ENCODE measurements around the gene MYB.

The MYB gene

DNA sequence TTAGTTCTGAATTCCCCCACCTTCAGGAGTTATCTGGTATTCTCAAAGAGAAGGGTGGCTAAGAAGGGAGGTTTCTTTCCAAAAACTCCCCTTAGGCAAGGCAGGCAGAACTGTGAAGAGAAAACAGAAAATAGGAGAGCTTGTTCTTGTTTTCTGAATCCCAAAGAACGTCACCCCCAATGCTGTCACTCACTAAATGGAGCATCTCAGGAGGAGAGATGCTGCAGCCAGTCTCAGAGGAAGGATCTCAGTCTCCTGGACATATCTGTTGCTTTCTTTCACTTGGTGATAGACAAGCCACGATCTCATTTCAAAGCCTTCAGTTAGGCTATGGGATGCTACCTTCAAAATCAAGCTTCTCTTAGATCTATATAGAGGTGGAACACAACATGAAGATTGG, 16.1 kb upstream of the MYB start:
- no peak for DNase-seq

DNA sequence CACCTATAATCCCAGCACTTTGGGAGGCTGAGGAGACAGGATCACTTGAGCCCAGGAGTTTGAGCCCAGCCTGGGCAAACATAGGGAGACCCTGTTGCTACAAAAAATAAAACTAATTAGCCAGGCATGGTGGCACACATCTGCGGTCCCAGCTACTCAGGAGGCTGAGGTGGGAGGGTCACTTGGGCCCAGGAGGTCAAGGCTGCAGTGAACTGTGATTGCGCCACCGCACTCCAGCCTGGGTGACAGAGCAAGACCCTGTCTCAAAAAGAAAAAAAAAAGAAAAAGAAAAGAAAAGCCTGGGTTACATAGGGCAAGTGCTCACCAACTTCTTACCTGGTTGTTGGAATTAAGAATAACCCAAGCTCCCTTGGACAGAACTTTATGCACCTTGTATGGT, 14.6 kb upstream of the MYB start:
- DNase-seq: no peak

DNA sequence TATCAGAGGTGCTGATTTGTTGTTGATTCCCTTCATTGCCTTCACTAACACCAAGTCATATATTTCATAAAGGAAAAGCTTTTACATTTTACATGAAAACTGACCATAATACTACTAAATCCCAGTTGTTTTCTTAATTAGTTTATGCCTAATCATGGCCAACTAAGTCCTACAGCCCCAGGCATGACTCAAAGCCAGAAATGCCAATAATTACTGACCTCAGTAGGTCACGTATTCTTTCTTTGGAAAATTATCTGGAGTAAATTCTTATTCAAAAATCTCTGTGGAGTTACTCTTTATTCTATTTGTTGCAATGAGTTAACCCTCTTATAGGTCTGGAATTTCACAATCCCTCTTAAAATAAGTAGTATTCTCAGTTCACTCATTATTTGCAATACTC, 13.5 kb upstream of the MYB start:
- no peak for DNase-seq

DNA sequence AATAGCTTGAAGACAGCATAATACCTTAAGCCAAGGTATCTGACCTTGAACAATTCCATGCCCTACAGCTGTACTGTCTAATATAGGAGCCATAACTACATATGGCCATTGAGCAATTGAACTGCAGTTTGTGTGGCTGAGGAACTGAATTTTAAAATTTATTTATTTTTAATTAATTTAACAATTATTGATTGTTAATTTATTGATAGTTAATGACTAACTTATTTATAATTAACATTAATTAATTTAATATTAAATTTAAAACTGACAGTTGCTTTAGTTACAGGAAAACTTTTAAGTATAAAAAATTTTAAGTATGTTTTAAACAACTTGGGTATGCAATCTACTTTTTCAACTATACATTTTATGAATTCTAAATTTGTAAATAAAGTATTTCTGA, 12.3 kb upstream of the MYB start:
- no peak for DNase-seq

DNA sequence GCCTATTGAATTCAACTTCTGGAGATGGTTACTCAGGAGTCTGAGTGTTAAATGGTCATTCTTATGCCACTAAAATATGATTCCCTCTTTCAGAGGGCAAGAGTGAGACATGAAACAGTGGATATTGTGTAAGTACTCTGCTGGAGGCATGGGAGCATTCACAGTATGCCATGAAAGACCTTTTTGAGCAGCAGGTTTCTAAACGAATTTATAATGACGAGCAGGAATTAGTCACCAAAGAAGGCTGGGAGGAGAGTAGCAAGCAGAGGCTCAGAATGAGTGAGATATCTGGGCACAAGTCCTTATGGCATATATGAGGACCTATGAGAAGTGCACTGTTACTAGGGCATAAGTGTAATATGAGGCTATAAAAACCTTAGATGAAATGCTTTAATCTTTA, 10.9 kb upstream of the MYB start:
- DNase-seq: no peak

DNA sequence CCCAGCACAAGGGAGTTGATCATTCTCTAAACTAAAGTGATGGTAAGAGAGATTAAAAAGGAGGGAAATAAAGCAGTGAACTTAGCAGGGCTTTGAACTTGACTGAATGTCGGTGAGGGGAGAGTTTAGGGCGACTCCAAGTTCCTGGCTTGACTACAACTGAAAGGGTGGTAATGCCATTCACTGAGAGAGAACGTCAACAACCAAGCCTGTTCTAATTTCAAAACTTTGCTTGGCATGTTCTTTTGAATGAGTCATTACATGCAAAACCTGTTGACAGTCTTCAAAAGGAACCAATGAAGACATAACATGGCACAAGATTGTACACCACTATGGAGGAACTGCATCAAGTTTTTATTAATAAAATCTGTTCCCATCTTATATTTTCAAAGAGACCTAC, 10.3 kb upstream of the MYB start:
- no peak for DNase-seq

DNA sequence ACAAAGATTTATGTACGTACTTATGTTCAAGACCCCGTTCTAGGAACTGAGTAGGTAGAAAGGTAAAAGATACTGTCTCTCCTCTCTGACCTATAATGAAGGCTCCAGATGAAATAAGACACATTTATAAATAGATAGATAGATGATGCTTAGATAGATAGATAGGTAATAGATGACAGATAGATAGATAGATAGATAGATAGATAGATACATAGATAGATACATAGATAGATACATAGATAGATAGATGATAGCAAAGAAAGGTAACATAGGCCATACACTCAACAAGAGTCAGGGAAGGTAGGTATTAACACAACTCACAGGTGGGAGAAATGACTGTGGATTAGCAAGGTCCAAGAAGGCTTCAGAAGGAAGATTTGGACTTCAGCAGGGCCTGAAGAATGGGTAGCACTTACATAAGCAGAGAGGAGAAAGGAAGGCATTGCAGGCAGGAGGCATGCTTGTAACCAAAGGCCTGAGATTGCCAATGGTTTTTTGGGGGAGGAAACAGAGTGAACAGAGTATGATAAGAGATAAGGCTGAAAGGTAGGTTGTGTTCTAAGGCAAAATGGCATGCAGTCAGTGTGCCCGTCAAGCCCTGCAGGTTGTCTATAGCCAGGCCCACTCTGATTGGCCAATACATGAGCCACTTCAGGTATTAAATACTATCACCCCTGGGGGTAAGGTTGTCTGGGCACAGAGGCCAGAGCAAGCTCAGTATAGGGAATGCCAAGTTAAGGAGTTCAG, 7.7 kb upstream of the MYB start:
- no peak for DNase-seq

DNA sequence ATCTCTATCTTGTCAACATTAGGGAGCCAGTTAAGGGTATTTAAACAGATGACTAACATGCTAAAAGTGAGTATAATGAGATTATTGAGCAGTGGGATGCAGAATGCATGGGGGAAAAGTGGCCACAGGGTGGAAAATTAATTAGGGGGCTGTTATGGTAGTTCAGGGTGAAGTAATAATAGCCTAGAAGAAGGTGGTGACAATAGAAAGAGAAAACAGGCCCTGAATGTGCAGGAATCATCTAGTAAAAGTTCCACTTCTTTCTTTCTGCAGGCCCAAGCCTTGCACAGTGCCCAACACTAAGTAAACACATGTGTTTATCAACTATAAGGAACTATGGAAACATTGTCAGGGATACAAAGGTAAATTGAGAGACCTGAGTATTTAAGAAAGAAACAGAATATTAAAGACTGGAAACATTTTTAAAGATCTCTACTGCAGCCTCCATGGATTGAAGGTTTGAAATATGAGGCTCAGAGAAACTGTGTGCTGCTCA, 7.1 kb upstream of the MYB start:
- no peak for DNase-seq

DNA sequence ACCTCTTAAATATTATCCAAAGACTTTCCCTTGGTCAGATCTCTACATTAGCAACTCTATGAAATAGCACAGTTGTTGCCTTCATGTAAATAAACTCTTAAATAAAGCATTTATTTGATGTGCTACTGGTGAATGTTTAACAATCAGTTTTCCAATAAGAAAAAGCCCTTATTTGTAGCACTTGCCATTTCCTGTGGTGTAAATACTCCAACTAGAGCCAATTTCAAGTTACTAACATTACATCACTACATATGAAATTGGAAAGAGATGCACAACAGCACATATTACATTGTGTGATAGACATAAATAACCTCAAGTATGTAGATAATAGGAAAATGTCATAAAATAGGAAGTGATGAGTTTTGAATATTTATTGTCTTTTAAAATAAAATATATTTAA, 5.0 kb upstream of the MYB start:
- DNase-seq: no peak

DNA sequence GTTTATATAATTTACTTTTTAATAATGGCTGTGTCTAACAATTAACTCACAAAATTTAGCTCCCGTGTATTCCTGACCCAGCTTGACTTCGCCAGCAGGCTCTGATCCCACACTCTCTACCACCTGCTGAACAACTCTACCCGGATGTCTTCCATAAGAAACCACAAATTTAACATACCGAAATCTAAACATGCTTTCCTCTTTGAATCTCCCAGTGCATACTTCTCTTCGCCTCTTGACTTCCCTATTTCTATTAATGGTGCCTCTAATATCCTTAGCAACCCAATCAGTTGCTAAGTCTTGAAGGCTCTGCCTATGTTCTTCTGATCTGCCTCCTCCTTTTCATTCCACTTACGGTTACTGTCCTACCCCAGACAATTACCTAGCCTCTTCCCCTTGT, 4.6 kb upstream of the MYB start:
- no peak for DNase-seq

DNA sequence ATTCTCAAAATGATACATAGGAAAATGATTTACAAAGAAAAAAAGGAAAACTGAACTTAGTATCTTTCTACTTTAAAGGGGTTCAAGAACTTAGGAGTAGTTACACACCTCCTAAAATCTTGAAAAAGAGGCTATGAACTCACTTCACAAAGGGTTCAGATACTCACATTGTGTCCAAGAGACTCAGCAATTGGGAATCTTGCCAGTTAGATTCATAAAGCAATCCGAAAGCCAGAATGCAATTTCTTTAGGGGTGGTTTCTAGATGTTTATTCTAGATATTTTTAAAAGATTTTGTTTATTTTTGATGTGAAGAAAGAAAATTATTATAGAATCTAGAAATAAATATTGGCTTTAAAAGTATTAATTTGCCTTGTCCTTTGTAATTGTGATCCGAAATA, 1.7 kb upstream of the MYB start:
- no peak for DNase-seq

DNA sequence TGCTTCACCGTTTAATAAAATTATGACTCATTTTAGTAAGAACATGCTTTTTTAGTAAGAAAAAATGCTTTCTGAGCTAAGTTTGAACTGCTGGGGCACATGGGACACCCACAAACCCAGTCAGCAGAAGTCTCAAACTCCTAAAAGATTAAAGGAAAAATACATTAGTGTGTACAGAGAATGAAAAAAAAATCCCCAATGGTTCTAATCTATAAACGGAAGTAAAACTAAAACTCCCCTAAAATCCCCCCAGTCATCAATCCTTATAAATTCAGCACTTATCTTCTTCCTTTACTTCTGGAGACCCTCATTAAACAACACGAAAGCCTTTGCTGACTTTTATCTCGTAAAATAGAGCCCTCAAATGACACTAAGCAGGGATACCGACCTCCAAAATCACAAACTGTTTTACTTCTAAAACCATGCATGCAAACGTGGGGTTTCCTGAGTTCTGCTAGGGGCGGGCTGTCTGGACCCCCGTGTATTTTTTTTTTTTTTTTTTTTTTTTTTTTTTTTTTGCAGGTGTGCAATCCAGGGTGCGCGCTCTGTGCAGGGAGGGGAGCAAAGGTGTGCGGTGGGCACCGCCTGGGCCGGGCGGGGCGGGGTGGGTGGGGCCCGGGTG, 1.1 kb upstream of the MYB start:
- DNase-seq: no peak

DNA sequence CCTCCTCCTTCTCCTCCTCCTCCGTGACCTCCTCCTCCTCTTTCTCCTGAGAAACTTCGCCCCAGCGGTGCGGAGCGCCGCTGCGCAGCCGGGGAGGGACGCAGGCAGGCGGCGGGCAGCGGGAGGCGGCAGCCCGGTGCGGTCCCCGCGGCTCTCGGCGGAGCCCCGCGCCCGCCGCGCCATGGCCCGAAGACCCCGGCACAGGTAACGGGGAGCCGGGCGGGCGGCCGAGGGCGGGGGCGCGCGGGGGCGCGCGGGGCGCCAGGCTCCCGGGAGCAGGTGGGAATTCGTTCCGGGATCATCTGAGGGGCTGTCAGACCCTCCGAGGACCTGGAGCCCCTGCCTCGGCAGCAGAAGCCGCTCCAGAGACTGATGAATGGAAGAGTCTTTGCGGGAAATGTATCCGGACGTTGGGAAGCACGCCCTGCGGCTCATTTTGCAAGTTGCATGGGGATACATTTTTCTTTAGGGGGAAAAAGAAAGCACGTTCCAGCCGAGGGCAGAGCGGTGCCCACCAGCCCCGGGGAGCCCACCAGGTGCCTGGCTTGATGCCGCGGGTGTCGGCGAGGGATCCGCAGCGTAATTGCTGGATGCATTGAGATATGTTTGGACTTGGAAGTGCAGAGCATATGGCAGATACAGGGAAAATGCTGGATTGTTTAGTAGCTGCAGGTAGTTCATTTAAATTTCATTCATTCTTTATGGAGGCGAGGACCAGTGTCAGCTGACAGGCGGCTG, 394 bp downstream of the MYB start:
- DNase-seq: peak; percentile 31

DNA sequence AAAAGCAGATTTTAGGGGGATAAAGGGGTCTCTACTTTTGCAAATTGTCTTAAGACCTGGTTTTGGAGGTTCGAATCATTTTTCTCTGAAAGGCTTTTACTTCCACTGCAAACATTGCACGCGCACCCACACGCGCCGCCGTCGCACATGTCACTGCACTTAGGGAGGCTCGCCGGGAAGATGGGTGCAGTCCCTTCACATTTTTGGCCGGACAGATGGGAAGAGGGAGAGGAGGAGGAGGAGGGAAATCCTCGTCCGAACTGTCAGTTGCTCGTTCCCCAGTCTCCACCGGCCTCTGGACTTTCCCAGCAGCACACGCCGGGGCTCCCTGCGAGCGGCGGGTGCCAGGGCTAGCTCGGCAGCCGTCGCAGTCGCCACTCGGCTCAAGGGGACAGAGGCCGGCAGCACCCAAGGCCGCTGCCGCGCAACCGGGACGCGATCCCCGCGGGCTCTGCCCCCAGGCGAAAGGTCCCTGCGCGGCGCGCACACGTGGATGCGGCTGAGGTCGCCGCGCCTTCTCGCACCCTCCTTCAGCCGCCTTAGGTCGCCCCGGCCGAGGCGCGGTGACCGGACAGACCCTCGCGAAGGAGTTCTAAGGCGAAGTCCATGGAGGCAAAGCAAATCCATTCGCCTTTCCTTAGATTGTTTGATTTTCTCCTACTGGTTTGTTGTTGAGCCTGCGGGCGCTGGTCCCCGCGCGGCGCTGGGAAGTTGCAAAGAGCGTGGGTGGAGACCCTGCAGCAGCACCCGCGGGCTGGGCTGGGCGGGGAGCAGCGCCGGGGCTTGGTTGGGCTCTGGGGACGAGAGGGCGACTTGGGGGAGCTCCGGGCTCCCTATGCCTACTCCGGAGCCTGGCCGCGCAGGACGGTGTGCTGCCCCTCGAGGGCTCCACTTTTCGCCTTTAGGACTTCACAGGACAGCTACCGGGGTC, 1.2 kb downstream of the MYB start:
- peak; percentile 27 for DNase-seq

DNA sequence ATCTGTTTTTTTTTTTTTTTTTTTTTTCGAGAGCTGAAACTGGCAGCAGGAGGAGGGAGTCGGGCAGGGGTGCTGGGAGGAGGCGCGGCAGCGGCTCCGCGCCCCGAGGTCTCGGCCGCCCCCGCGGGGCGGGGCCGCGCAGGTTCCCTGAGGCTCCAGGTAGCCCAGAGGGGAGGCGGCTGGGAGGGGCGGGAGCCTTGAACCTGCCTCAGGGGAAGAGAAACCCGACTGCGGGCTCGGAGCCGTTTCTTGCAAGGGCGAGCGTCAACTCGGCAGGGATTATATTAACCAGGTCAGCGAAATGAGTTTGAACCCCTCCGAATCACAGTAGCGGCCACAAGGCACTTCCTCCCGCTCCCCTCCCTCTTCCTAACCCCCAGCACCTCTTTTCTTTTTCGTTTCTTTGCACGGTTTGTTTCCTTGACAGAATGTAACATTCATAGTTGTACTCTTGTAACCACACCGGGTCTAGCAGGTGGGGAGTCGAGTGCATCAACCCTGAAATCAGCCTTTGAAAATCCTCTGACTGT, 2.0 kb downstream of the MYB start:
- DNase-seq: no peak

DNA sequence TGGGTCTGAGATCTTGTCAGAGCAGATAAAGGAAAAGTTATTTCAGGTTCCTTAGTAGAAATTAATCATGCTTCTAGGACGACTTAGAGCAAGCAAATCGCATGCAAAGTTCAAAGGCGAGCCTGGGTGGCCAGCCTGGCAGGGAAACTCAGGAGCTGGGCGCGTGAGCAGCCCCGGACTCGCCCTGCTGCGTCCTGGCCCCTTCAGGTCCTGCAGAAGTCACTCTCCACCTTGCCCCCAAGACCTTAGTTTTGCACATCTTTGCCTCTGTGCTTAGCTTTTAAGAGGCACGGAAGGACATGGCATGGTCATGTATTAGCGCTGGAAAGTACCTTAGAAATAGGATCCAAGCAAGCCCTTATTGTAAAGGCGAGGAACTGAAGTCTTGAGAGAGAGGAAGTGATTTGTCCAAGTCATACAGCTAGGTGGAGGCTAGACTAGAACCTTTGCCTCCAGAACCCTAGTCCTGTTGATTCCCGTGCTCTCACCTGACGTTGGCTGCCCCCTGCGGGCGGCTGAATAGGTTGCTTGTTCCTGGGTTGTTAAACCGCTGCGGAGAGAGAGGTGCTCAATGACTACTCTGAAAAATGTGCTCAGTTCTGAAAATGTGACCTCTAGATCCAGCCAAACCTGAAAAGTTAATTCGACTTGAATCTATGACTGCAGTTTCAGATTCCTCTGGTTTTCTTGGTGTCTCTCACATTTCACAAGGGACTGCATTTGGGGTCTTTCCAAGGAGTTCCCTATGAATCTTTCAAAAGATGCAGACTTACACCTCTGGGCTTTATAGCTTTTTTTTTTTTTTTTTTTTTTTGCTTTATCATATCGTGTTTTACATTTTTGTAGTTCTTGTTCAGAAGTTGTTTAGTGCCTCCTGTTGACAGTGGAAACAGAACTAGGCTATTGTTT, 2.7 kb downstream of the MYB start:
- DNase-seq: peak; percentile 29

DNA sequence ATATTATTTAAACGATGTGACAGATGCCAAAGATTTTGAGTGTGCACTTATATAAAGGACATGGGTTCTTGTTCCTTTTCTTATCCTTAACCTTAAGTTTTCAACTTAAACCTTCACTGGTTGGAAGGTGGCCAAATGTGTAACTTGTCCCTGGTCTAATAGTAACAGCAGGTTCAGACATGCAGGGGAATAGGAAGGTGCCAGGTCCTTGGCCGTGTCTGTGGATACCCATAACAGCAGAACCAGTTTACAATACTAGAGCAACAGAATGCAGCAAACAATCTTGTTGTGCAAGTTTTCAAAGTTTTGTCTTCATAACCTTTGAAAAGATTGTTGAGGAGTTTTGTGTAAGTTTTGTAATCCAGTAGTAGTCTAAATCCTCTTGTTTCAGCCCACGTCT, 4.4 kb downstream of the MYB start:
- no peak for DNase-seq

DNA sequence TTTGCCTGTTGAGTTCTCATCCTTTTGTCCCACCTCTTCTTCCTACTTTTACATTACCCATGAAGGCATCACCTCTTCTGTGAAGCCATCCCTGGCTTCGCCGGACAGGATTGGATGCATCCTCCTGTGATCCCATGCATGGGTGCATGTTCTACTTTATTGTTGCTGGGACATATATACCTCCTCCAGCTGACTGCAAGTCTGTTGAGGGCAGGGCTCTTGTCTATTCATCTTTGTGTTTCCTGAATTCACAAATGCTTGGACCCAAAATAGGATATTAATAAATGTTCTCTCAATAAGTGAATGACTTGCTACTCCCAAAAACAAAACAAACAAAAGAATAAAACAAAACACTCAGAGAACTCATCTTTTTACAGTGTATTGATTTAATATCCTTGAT, 5.1 kb downstream of the MYB start:
- no peak for DNase-seq

DNA sequence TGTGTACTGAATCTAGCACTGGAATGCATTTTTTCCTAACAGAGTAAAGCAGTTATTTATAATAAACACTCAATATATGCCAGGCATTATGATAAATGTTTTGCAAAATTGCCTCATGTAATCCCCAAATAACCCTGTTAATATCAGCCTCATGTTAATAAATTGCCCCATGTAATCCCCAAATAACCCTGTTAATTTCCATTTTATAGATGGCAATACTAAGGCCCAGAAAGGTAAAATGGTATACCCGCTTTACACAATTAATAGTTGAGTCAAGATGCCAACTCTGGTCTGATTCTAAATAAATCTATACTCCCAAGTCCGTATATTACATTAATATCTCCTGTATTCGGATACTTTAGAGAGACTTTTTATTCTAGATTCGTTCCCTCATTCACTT, 6.3 kb downstream of the MYB start:
- DNase-seq: no peak

DNA sequence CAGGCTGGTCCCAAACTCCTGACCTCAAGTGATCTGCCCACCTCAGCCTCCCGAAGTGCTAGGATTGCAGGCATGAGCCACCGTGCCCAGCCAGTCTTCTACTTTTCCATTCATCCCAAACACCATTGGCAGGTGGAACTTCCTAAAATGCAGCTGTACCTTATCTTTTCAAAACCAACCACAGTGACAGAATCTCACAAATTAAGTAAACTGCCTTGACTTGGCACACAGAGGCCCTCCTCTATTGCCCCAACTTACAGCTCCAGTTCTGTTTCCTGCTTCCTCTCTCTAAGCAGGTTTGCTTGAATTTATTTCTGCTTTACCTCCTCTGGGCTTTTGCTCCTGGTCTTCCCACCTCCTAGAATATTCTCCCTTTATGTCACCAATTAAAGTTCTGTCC, 7.6 kb downstream of the MYB start:
- DNase-seq: no peak

DNA sequence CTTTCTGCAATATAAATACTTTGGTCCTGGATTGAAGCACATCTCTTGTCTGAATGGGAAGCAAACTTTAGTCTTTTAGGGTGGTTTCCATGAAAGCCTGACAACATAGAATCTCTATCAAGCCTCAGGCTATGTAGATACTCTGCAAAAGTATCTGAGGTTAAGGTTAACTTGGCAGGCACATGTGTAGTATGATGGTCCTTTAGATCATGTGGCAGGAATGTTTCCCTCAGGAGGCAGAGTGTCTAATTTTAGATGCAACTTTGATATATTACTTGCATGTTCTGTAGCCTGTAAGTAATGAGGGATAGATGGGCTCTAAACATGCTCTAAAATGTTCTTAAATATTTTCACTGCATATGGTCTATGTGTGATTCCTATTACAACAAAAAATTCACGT, 8.2 kb downstream of the MYB start:
- no peak for DNase-seq
